ENCODE data around the gene TERF2IP.

DNA sequence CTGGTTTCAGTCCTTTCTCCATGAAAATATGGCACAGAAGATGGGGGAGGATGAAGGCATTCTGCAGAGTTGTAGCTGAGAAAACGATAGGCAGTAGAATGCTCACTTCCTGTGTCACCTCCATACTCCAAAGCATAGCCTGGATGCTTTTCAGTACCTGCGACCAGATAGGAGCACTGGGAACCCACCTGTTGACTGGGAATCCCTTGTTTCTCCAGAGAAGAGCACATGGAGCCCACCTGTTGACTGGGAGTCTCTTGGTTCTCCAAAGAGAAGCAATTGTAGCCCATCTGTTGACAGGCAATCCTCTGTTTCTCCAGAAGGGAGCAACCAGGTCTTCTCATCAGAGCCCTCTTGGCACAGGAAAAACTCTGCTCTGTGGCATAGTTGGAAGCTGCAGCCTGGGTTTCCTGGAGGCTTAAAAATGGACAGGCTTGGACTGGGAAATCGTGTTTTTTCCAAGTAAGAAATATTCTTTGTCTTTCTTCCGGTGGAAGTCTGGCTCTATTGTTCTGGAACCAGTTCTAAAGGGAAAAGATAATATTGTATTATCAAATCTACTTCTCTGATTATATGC is 13.2 kb downstream of the TERF2IP start:
- TF ChIP-seq ZNF561 (tag by site-specific recombination; IDR thresholded peaks at IDR 0.05; ENCODE audit: borderline replicate concordance), result no peak
- TF ChIP-seq, protein P1, sequence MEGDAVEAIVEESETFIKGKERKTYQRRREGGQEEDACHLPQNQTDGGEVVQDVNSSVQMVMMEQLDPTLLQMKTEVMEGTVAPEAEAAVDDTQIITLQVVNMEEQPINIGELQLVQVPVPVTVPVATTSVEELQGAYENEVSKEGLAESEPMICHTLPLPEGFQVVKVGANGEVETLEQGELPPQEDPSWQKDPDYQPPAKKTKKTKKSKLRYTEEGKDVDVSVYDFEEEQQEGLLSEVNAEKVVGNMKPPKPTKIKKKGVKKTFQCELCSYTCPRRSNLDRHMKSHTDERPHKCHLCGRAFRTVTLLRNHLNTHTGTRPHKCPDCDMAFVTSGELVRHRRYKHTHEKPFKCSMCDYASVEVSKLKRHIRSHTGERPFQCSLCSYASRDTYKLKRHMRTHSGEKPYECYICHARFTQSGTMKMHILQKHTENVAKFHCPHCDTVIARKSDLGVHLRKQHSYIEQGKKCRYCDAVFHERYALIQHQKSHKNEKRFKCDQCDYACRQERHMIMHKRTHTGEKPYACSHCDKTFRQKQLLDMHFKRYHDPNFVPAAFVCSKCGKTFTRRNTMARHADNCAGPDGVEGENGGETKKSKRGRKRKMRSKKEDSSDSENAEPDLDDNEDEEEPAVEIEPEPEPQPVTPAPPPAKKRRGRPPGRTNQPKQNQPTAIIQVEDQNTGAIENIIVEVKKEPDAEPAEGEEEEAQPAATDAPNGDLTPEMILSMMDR (tag by site-specific recombination; IDR thresholded peaks at IDR 0.05), result no peak

All from HEK293 (cell line).